GM23338 (cell line): ENCODE data around the gene ZNF526.

Source experiments
- CREB1 ChIP-seq: fragments of 250-450 bp; sonication (Bioruptor Pico); IDR thresholded peaks from 2 replicates; pipeline ENCODE4 v1.5.0; 2020; ENCODE audit warnings: low read depth, mild to moderate bottlenecking, moderate library complexity
- EZH2 ChIP-seq: fragments of 200-600 bp; sonication (generic); IDR thresholded peaks from one replicate; pipeline ENCODE4 v1.8.0; 2017; ENCODE audit warnings: antibody characterized with exemption, mild to moderate bottlenecking, low read depth; ENCODE audit not compliant: unreplicated experiment
- POLR2AphosphoS5 ChIP-seq: IDR thresholded peaks from 2 replicates; pipeline ENCODE4 v1.6.1; 2016; ENCODE audit warnings: antibody characterized with exemption, low read depth
- REST ChIP-seq: IDR thresholded peaks from one replicate; pipeline ENCODE4 v1.6.1; 2018; ENCODE audit warnings: antibody characterized with exemption; ENCODE audit not compliant: unreplicated experiment
- STAT1 ChIP-seq: IDR thresholded peaks from one replicate; pipeline ENCODE4 v1.6.1; 2016; ENCODE audit warnings: antibody characterized with exemption; ENCODE audit not compliant: unreplicated experiment
- ZNF331 ChIP-seq: fragments of 250-450 bp; sonication (Bioruptor Pico); IDR thresholded peaks from 2 replicates; pipeline ENCODE4 v1.5.0; 2020; ENCODE audit warnings: low read depth, mild to moderate bottlenecking, moderate library complexity
- TF ChIP-seq, protein P1 (sequence below), 2 experiments: fragments of 200-600 bp in 1 of 2; sonication (generic) in 1 of 2; conservative IDR thresholded peaks; 2 replicates each; pipeline versions ENCODE4 v1.5.1 to v1.6.1; 2016 to 2017; ENCODE audit warnings: antibody characterized with exemption in 2 of 2, low read depth in 2 of 2, mild to moderate bottlenecking in 2 of 2, moderate library complexity in 1 of 2
- TF ChIP-seq, protein P2 (sequence below): IDR thresholded peaks from 2 replicates; pipeline ENCODE4 v1.6.1; 2016; ENCODE audit warnings: antibody characterized with exemption

DNA sequence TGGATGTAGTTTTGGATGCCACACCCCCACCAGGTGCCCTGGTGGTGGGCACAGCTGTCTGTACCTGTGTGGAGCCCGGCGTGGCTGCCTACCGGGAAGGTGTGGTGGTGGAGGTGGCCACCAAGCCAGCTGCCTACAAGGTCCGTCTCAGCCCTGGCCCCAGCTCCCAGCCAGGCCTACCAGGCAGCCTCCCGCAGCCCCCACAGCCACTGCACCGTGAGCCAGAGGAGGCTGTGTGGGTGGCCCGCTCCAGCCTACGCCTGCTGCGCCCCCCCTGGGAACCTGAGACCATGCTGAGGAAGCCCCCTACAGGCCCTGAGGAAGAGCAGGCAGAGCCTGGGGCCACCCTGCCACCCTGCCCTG lies 52.4 kb downstream of the ZNF526 start:
- TF ChIP-seq, protein P1, sequence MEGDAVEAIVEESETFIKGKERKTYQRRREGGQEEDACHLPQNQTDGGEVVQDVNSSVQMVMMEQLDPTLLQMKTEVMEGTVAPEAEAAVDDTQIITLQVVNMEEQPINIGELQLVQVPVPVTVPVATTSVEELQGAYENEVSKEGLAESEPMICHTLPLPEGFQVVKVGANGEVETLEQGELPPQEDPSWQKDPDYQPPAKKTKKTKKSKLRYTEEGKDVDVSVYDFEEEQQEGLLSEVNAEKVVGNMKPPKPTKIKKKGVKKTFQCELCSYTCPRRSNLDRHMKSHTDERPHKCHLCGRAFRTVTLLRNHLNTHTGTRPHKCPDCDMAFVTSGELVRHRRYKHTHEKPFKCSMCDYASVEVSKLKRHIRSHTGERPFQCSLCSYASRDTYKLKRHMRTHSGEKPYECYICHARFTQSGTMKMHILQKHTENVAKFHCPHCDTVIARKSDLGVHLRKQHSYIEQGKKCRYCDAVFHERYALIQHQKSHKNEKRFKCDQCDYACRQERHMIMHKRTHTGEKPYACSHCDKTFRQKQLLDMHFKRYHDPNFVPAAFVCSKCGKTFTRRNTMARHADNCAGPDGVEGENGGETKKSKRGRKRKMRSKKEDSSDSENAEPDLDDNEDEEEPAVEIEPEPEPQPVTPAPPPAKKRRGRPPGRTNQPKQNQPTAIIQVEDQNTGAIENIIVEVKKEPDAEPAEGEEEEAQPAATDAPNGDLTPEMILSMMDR (conservative IDR thresholded peaks at IDR 0.05; ENCODE audit: low read depth in 2 of 2): no peak
- no peak for TF ChIP-seq REST
- TF ChIP-seq EZH2: no peak
- TF ChIP-seq, protein P2, sequence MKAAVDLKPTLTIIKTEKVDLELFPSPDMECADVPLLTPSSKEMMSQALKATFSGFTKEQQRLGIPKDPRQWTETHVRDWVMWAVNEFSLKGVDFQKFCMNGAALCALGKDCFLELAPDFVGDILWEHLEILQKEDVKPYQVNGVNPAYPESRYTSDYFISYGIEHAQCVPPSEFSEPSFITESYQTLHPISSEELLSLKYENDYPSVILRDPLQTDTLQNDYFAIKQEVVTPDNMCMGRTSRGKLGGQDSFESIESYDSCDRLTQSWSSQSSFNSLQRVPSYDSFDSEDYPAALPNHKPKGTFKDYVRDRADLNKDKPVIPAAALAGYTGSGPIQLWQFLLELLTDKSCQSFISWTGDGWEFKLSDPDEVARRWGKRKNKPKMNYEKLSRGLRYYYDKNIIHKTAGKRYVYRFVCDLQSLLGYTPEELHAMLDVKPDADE: no peak
- no peak for TF ChIP-seq ZNF331 (CRISPR knock-in tag)
- no peak for TF ChIP-seq CREB1
- no peak for TF ChIP-seq STAT1
- TF ChIP-seq POLR2AphosphoS5: no peak
